DMS153 (cell line): Measurements from ENCODE around the gene ENOX2.

Source experiments
- DNase-seq: peaks from one replicate; lab custom pipeline; 2025; lab: John Stamatoyannopoulos, UW

The ENOX2 gene

GRCh38 chrX:130628516-130628915 is 274.5 kb downstream of the ENOX2 start:
- DNase-seq, result no peak

GRCh38 chrX:130626521-130626920 is 276.5 kb downstream of the ENOX2 start:
- no peak for DNase-seq

- DNase-seq, result no peak
Measured at GRCh38 chrX:130625386-130625785, 277.6 kb downstream of the ENOX2 start.

- no peak for DNase-seq
Measured at GRCh38 chrX:130623518-130623917, 279.5 kb downstream of the ENOX2 start.

- no peak for DNase-seq
Measured at GRCh38 chrX:130615941-130616340, 287.1 kb downstream of the ENOX2 start.

- no peak for DNase-seq
Measured at GRCh38 chrX:130607431-130607830, 295.6 kb downstream of the ENOX2 start.

GRCh38 chrX:130606425-130606824 is 296.6 kb downstream of the ENOX2 start:
- no peak for DNase-seq

- no peak for DNase-seq
Measured at GRCh38 chrX:130604882-130605281, 298.1 kb downstream of the ENOX2 start.

- peak; percentile 86 for DNase-seq
Measured at GRCh38 chrX:130594453-130594916, 308.5 kb downstream of the ENOX2 start.

- DNase-seq, result no peak
Measured at GRCh38 chrX:130593911-130594310, 309.1 kb downstream of the ENOX2 start.

GRCh38 chrX:130592204-130592603 is 310.8 kb downstream of the ENOX2 start:
- DNase-seq, result no peak

- DNase-seq, result no peak
Measured at GRCh38 chrX:130578906-130579305, 324.1 kb downstream of the ENOX2 start.

GRCh38 chrX:130577431-130577830 is 325.6 kb downstream of the ENOX2 start:
- no peak for DNase-seq

GRCh38 chrX:130575831-130576389 is 327.1 kb downstream of the ENOX2 start:
- DNase-seq, result peak; percentile 23
